Lower lobe of right lung (tissue), 2 donors: ENCODE data around the gene MRPL27. TPM values are rescaled to one million over a fixed set of nuclear protein-coding genes. Genes with fewer than 3 reads are reported as not detected.

Experiments used
- ATAC-seq, 2 donors: fragments of 200-7000 bp; cut with Tn5 transposase; one replicate each; pipeline ENCODE4 v1.9.1; 2020 to 2022; ENCODE audit warnings: mild to moderate bottlenecking in 2 of 2, moderate library complexity in 2 of 2
- DNase-seq: peaks from one replicate; pipeline ENCODE4 v3.0.0-alpha.2; 2020
- H3K27ac ChIP-seq: fragments of 200-600 bp; one replicate; pipeline ENCODE4 v1.8.0; 2022
- H3K27me3 ChIP-seq: fragments of 200-600 bp; one replicate; pipeline ENCODE4 v1.8.0; 2022; ENCODE audit warnings: low read depth
- H3K36me3 ChIP-seq: fragments of 200-600 bp; one replicate; pipeline ENCODE4 v1.8.0; 2022; ENCODE audit warnings: mild to moderate bottlenecking
- H3K4me1 ChIP-seq: fragments of 200-600 bp; one replicate; pipeline ENCODE4 v1.8.0; 2022
- H3K4me3 ChIP-seq: fragments of 200-600 bp; one replicate; pipeline ENCODE4 v1.8.0; 2022; ENCODE audit warnings: mild to moderate bottlenecking
- H3K9me3 ChIP-seq: fragments of 200-600 bp; one replicate; pipeline ENCODE4 v1.8.0; 2022
- CTCF ChIP-seq: fragments of 200-600 bp; IDR thresholded peaks from one replicate; pipeline ENCODE4 v1.8.0; 2022; ENCODE audit warnings: antibody characterized with exemption, mild to moderate bottlenecking
- intact Hi-C: fragments of 100-400 bp; cut with DNase I; formaldehyde crosslinking; loops from one replicate; pipeline ENCODE4 v1.11.0; 2022
- total RNA-seq: library from RNA; stranded (reverse); fragmentation: NEBNext Ultra II Directional; extraction: Animal tissue kit (Norgen Biotek cat#: 25700); gene quantifications from one replicate; pipeline ENCODE4 v1.2.1, GENCODE V29; 2021
- donor health status: DM: no; HTN: yes; CAD: no; lungs with severe emphysema.

The MRPL27 gene
- total RNA-seq, 1 donor from 2014 or later, result 43.9 TPM

GRCh38 chr17:50352072-50352692 is 20.8 kb downstream of the MRPL27 start:
- no peak for ATAC-seq
- Histone ChIP-seq H3K27ac (no peak overlapping the region), H3K9me3 (no peaks in the 10 kb centered on the region), H3K4me3 (no peak overlapping the region), H3K27me3 (no peaks in the 10 kb centered on the region), H3K4me1 (peaks cover 7% of the 10 kb centered on the region), H3K36me3 (peaks cover 43% of the 10 kb centered on the region)
- TF ChIP-seq CTCF, result no peak
- no peak for DNase-seq
- intact Hi-C loops, result no loop called here

- Histone ChIP-seq H3K4me3 (no peak overlapping the region), H3K9me3 (no peaks in the 10 kb centered on the region), H3K27ac (no peak overlapping the region), H3K27me3 (no peaks in the 10 kb centered on the region), H3K4me1 (peaks cover 12% of the 10 kb centered on the region), H3K36me3 (peaks cover 29% of the 10 kb centered on the region)
- ATAC-seq (no peak), DNase-seq (no peak)
- no peak for TF ChIP-seq CTCF
- intact Hi-C loops, result no loop called here
These were observed 22.3 kb downstream of the MRPL27 start for GRCh38 chr17:50350733-50351132.

- DNase-seq (no peak), ATAC-seq (no peak)
- Histone ChIP-seq H3K4me1 (peaks cover 21% of the 10 kb centered on the region), H3K9me3 (no peaks in the 10 kb centered on the region), H3K27ac (no peak overlapping the region), H3K4me3 (no peak overlapping the region), H3K27me3 (no peaks in the 10 kb centered on the region), H3K36me3 (peaks cover 14% of the 10 kb centered on the region)
- no peak for TF ChIP-seq CTCF
- intact Hi-C loops, result no loop called here
These were observed 23.8 kb downstream of the MRPL27 start for GRCh38 chr17:50349243-50349600.

GRCh38 chr17:50348522-50349242 is 24.3 kb downstream of the MRPL27 start:
- ATAC-seq, result no peak
- Histone ChIP-seq H3K36me3 (peaks cover 8% of the 10 kb centered on the region), H3K4me3 (no peak overlapping the region), H3K27me3 (no peaks in the 10 kb centered on the region), H3K4me1 (peaks cover 21% of the 10 kb centered on the region), H3K27ac (no peak overlapping the region), H3K9me3 (no peaks in the 10 kb centered on the region)
- TF ChIP-seq CTCF, result no peak
- no peak for DNase-seq
- intact Hi-C loops, result no loop called here

GRCh38 chr17:50347894-50348291 is 25.1 kb downstream of the MRPL27 start:
- no peak for DNase-seq
- intact Hi-C loops, result no loop called here
- Histone ChIP-seq H3K4me1 (peaks cover 21% of the 10 kb centered on the region), H3K27me3 (no peaks in the 10 kb centered on the region), H3K36me3 (peaks cover 6% of the 10 kb centered on the region), H3K27ac (no peak overlapping the region), H3K9me3 (no peaks in the 10 kb centered on the region), H3K4me3 (no peak overlapping the region)
- no peak for ATAC-seq
- no peak for TF ChIP-seq CTCF
